HG03103 (cell line): Measurements from ENCODE around the gene HSF4.

Experiments used
- ATAC-seq: cut with Tn5 transposase; IDR thresholded peaks from one replicate; pipeline ENCODE4 v1.9.1; 2021; ENCODE audit warnings: low read depth; ENCODE audit not compliant: unreplicated experiment

HSF4 gene

GRCh38 chr16:67149276-67150046, 15.1 kb upstream of the HSF4 start:
- ATAC-seq = no peak

DNA sequence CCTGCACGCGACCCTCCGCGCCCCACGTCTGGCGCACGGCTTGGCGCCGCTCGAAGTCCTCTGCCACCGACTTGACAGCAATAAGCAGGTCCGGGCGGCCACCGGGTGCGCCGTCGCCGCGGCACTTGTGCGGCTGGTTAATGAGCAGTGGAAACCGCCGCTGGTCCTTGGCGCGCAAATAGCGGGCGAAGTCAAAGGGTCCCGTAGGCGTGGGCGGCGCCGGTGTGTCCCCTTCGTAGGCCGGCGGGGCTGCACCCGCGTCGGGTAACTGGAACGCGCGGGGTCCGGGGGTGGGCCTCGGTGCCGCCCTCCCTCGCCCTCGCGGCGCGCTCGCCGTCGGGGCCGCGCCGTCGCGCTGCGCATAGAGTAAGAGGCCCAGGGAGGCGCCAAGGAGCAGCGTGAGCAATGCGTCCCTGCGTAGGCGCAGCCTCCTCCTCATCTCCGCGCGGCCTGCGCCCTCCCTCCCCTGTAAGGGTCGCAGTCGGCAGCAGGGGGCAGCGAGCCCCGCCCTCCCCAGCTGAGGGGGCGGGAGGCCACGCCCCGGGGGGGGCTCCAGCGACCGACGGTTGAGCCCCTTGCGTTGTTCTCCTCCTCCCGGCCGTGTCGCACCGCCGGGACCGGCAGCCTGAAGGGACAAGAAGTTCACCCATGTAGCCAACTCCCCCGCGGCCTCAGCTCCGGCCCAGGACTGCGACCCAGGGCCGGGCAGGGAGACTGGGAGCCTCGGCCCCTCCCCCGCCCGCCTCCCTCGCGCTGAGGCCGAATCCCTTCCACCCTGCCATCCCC, 14.3 kb upstream of the HSF4 start:
- ATAC-seq = no peak

- no peak for ATAC-seq
Measured at GRCh38 chr16:67150833-67151396, 13.6 kb upstream of the HSF4 start, which contains the start of gene B3GNT9. B3GNT9 (minus strand) TSS chr16:67150998; CDS start chr16:67150485, 513 bp downstream.

DNA sequence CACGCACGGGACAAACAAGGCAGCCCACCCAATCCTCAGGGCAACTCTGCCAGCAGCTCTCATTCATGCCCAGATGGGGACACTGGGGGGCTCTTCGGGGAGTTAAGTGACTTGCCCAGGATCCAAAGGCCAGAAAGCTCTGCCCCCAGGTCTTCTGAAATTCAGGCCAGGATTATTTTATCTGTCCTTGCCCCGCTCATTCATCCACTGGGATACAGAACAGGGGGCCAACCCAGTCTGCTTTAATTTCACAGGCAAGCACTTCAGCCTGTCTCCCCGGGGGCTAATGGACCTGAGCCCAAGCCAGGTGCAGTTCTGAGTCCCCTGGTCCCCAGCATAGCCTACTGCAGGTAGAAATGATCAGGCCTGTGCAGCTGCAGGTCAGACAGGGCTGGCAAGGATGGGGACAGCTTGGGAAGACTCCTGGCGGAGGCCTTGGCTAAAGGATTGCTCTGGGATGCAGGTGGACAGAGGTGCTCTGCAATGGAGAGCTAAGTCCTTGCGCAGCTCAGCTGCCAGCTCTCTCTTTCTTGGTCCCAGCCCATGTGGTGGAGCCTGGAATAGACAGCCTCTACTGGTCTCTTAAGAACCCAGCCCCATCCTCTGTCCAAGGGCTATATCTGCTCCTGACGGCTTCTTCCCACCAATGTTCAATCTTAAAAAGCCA, 13.0 kb upstream of the HSF4 start:
- ATAC-seq = no peak

DNA sequence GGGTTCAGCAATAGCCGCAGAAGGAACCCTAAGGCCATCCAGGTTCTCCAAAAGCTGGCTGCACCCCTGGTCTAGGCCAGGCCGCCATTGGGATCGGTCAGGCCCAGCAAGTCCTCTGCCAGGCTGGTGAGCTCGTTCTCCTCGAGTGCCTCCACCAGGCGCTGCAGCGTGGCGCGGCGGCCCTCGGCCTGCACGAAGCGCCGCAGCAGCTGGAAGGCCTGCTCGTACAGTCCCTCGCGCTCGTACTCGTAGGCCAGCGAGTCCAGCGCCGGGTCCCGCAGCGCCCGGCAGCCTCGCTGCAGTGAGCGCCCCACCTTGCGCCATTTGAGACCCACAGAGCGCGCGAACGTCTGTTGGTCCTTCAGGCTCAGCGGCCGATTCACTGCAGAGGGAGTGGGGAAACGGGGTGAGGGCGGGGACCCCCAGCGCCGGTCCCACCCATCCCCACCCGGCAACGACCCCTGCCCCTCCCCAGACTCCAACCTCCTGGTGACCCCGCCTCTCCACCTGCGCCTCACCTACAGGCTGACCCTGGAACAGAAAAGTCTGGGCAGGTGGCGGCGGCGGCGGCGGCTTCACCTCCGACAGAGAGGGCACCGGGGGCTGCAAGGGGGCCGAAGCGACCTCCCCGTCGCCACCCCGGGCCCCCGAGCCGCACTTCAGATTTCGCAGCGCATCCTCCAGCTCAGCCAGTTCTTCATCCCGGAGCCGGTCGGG, 9.8 kb upstream of the HSF4 start:
- ATAC-seq = no peak

DNA sequence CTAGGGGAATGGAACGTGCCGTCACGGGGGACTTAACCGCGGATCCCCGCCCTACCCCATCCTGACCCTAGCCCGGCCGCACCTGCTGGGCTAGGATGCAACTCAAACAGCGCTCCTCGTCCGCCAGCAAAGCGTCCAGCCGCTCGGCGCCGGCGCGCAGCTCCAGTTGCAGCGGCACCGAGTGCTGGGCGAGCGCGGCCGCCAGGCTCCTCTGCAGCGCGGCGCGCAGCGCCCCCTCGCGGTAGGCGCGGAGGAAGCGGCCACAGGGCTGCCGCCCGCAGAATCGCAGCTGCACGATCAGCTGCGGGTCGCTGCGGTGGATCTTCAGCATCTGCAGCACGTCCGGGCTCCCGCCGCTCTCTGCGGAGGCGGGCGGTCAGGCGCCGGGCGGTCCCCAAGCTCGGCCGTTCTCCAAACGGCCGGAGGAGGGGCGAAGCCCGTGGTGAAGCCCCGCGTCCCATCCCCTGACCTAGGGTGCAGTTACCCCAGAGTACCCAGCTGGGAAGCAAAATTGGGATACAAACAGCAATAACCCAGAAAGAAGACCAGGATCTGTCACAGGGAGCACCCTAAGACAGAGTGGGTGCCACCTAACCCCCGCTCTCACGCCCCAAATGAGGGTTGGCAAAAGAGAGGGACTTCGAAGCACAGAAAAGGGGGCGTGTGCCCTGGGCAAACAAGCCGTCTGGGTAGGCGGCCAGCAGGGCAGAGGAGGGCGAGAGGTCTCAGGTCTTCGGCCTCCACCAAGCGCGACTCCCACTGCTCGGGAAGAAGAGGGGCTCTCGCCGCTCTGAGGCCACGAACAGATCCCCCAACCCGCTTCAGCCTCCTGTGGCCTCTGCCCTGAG, 9.0 kb upstream of the HSF4 start:
- no peak for ATAC-seq

DNA sequence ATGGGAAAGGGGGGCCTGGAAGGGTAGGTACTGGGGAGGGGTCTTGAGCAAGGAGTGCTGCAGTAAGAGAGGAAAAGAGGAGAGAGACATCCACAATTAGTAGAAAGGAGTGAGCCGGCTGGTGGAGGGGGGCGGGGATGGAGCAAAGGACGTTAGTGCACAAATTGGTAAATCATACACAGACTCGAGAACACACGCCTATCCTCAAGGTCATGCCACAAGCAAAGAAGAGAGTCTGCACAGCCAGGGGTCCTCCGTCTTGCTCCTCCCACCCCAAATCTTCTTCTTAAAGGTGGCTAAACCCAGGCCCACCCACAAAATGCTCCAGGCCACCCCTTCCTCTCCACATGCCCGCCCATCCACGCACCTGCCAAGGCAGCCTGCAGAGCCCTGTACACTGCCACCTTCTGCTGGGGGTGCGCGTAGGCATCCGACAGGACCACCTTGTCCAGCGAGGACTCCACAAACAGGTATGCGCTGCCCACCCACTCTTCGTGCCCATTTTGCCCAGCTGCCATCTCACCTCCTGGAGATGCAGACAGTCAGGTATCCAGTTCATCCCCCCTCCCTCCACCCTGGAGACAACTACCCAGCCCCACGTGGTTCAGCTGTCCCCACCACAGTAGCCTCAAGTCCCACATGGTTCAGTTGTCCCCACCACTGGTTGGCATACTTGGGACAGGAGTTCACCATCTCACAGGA, 8.3 kb upstream of the HSF4 start:
- no peak for ATAC-seq

DNA sequence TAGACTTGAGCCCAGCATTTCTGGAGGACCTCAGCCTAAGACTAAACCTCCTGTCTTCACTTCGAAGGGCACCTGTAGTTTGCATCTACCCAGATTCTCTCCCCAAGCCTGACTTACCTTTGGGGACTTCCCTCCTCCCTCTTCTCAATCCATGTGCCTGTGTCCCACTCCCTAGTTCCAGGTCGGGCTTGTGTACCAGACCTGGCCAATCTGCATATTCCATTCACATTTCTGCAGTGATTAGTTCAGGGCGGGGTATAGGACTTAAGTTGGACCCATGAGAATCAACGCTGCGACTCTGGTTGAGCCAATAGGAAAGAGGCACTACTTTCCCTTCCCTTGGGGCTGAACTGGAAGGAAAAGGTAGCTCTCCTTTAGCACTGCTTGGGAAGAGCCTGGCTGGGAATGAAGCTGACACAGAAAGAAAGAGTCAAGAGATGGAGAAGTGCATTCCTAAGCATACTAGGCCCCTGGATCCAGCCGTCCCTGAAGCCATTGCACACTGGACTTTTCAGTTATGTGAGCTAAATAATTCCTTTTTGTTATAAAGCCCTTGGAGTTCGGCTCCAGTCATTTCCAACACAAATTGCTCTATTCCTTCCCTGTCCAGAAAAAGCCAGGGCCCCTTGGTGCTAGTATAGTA, 7.3 kb upstream of the HSF4 start:
- no peak for ATAC-seq

DNA sequence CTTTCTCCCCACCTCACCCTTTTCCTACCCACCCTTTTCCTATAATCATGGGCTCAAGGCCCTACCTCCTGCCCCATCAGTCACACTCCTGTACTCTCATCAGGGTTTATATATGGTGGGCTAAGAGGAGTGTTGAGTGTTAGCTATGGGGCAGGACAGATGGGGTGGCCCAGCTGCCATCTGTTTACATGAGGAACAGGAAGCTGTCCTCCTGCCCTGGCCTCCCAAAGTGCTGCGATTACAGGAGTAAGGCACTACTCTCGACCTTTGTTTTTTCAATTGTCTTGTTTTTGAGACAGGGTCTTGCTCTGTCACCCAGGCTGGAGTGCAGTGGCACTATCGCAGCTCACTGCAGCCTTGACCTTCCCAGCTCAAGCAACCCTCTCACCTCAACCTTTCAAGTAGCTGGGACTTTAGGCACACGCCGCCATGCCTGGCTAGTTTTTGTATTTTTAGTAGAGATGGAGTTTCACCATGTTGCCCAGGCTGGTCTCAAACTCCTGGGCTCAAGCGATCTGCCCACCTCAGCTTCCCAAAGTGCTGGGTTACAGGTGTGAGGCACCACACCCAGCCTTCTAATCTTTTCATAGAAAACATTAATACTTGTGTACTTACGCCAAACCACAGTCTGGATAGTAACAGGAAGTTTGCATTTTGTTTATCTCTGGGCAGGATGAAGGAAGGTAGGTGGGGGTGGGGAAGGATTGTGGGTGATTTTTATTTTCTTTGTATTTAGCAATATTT, 6.5 kb upstream of the HSF4 start:
- ATAC-seq = no peak

DNA sequence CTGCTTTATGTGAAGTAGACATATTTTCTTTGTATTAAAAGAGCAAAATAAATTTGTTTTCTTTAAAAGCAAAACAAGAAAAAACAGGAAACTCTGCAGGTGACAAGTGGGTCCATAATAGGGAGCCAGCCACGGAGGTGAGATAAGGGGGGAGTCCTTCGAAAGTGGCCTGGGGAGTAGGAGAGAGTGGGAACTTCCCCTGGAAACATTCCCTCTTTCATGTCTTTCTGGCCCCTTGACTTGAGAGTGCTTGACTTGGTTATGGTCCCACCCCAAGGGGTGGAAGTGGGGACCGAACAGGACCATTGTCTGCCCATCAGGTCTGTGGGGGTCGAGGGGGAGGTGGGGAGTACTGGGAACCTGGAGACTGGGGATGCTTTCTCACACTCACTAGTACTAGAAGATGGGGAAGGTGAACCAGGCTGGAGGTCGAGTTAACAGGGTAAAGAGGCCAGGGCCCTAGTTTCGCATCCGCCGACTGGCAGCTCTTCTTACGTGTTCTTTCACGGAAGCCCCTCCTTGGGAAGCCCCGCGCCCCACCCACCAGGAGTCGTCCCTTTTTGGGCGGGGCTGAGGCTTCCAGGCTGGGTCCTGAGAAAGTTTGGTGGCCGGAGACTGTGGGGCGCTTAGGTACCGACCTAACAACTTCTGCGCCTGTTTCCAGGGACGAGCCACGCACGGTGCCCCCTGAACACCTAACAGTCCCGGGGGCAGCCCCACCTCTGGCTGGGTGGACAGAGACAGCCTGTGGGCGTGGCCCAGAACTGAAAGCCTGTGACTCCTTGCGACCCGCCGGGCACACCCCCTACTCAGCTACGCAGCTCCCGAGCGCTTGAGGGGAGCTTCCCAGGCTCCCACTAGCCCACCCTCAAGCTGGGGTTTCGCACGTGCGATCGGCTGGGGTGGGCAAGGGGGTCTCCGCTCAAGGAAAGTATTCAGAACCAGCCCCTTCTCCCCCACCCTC, 5.6 kb upstream of the HSF4 start:
- ATAC-seq = peak; percentile 31

DNA sequence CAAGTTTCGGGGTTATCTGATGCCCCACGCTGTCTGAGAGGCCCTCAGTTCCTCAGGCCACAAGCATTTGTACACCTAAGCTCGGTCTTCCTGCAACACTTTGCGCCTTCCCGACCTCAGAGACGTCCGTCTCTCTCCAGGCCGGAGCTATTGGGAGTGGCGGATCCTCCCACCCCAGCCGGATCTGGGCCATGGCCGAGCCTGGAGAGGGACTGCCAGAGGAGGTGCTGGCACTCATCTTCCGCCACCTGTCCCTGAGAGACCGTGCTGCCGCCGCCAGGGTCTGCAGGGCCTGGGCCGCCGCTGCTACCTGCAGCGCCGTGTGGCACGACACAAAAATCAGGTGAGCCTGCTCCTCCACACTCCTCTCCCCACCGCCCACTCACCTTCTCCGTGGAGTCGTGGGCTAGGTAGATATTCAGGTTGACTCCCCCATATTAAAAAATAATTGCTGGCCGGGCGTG, 2.9 kb upstream of the HSF4 start:
- no peak for ATAC-seq

DNA sequence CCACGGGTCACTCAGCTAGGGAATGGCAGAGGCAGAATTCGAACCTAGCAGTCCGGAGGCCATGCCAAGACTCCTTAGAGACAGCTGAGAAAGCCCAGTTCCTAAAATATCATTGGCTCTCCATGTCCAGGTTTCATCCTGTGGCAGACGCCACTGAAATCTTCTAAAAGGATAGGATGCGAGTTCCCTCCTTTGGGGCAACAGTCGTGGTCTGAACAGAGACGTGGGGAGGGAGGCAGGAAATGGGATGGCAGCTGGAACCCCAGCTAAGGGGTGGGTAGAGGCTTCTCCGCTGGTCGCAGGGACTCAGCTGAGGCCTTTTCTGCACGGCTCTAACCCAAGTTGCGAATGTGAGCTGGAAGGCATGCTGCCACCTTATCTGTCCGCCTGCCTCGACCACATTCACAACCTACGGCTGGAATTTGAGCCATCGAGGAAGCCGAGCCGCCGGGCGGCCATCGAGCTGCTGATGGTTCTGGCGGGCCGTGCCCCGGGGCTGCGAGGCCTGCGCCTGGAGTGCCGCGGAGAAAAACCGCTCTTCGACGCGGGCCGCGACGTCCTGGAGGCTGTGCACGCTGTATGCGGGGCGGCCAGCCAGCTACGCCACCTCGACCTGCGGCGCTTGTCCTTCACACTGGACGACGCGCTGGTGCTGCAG, 1.9 kb upstream of the HSF4 start:
- ATAC-seq = no peak

DNA sequence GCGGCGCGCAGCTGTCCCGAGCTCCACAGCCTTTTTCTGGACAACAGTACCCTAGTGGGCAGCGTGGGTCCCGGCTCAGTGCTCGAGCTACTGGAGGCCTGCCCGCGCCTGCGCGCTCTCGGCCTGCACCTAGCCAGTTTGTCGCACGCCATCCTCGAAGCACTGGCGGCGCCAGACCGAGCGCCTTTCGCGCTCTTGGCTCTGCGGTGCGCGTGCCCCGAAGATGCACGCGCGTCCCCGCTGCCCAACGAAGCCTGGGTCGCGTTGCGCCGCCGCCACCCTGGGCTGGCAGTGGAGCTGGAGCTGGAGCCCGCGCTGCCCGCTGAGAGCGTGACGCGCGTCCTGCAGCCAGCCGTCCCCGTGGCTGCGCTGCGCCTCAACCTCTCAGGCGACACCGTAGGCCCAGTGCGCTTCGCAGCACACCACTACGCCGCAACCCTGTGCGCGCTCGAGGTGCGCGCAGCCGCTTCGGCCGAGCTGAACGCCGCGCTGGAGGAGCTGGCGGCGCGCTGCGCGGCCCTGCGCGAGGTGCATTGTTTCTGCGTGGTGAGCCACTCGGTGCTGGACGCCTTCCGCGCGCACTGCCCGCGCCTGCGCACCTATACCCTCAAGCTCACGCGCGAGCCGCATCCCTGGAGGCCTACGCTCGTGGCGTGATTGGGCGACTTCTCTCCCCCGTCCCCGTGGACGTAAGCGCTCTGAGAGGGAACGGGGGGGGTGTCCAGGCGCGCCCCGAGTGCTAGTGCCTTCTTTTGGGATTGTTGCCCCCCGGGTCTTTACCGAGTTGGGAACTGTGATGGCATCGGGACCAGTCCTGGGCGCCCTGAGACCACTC, 1.2 kb upstream of the HSF4 start:
- ATAC-seq = no peak

- ATAC-seq = no peak
Measured at GRCh38 chr16:67163999-67164558, 466 bp upstream of the HSF4 start.
